GM08714 (cell line): ENCODE measurements around the gene RNF212.
"Not testable (repeated sequence)": the region's sequence is repeated elsewhere in the genome, so short reads cannot be mapped to it uniquely, and the experiment has no call there.

Experiments
- H3K4me3 ChIP-seq: fragments of 200-500 bp; sonication (Bioruptor generic); 2 replicates; pipeline ENCODE4 v1.5.1; 2014; ENCODE audit warnings: mild to moderate bottlenecking, low read length, inconsistent platforms
- ZNF274 ChIP-seq: IDR thresholded peaks from 2 replicates; pipeline ENCODE4 v1.6.1; 2012; ENCODE audit warnings: mild to moderate bottlenecking, low read depth, low read length

The RNF212 gene

GRCh38 chr4:1058198-1058996 lies 55.0 kb downstream of the RNF212 start:
- H3K4me3 ChIP-seq, result no peak overlapping the region
- TF ChIP-seq ZNF274, result no peak

- TF ChIP-seq ZNF274, result no peak
Measured at GRCh38 chr4:1057403-1057745, 56.0 kb downstream of the RNF212 start.

GRCh38 chr4:1056671-1057402 lies 56.5 kb downstream of the RNF212 start:
- TF ChIP-seq ZNF274, result no peak
- no peak overlapping the region for H3K4me3 ChIP-seq

More at GRCh38 chr4:1057403-1057745, 56.0 kb downstream of the RNF212 start:
- H3K4me3 ChIP-seq, result no peak overlapping the region

DNA sequence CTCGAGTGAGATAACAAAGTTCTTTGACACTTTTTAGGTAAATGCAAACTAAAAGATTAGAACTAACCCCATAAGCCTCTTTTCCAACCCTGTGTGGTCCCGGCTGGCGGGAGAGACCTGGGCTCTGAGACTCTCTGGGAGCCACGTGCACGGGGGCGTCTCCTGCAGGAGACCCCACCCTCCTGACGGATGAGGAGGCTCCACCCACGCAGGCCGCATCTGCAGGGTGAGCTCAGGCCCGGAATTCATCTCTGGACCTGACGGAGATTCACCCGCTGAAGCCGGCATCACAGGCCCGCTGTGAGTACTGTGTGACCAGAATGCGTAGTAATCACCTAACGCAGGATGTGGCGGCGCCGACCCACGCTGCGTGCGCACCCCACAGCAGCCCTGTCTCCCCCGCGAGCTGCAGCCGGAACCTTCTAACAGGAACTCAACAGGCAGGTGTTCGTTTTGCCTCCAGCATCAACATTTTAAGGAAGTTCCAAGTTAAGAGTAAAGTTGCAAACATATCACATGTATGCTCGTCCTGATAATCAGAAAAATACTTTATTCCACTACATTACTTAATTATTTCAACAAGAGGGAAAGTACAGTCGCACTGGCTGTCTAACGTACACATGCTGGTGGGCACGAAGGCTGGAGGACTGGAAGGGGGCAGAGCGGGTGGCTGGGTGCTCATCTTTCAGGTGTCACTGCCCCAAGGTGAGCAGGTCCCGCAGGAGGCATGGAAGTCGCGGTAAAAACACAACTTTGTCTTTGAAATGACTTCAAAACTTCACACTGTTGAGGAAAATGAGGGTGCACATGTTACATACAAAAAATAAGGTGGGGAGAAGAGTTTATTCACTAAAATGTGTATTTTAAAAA lies 57.4 kb downstream of the RNF212 start:
- no peak overlapping the region for H3K4me3 ChIP-seq
- TF ChIP-seq ZNF274, result no peak

DNA sequence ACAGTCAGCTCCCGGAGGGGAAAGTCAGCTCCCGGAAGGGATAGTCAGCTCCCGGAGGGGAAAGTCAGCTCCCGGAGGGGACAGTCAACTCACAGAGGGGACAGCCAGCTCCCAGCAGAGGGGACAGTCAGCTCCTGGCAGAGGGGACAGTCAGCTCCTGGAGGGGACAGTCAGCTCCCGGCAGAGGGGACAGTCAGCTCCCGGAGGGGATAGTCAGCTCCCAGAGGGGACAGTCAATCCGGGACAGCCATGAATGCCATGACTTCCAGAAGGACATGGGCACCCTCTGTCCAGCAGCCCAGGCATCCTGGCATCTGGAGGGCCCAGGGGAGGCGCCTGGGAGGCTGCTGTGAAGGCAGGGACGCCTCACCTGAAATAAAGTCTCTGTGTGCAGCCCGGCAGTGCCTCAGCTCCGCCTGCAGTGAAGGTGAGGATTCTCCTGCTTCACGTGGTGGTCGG lies 58.1 kb downstream of the RNF212 start:
- H3K4me3 ChIP-seq, result not testable (repeated sequence)

DNA sequence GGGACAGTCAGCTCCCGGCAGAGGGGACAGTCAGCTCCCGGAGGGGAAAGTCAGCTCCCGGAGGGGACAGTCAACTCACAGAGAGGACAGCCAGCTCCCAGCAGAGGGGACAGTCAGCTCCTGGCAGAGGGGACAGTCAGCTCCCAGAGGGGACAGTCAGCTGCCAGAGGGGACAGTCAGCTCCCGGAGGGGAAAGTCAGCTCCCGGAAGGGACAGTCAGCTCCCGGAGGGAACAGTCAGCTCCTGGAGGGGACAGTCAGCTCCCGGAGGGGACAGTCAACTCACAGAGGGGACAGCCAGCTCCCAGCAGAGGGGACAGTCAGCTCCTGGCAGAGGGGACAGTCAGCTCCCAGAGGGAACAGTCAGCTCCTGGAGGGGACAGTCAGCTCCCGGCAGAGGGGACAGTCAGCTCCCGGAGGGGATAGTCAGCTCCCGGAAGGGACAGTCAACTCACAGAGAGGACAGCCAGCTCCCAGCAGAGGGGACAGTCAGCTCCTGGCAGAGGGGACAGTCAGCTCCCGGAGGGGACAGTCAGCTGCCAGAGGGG lies 58.6 kb downstream of the RNF212 start:
- not testable (repeated sequence) for H3K4me3 ChIP-seq

- not testable (repeated sequence) for H3K4me3 ChIP-seq
Measured at GRCh38 chr4:1053891-1054290, 59.5 kb downstream of the RNF212 start.

- H3K4me3 ChIP-seq, result no peak overlapping the region
- no peak for TF ChIP-seq ZNF274
Measured at GRCh38 chr4:1053080-1053661, 60.2 kb downstream of the RNF212 start.

GRCh38 chr4:1052231-1052671 lies 61.1 kb downstream of the RNF212 start:
- no peak for TF ChIP-seq ZNF274
- no peak overlapping the region for H3K4me3 ChIP-seq

GRCh38 chr4:1051472-1051871 lies 61.9 kb downstream of the RNF212 start:
- TF ChIP-seq ZNF274, result no peak
- H3K4me3 ChIP-seq, result no peak overlapping the region

DNA sequence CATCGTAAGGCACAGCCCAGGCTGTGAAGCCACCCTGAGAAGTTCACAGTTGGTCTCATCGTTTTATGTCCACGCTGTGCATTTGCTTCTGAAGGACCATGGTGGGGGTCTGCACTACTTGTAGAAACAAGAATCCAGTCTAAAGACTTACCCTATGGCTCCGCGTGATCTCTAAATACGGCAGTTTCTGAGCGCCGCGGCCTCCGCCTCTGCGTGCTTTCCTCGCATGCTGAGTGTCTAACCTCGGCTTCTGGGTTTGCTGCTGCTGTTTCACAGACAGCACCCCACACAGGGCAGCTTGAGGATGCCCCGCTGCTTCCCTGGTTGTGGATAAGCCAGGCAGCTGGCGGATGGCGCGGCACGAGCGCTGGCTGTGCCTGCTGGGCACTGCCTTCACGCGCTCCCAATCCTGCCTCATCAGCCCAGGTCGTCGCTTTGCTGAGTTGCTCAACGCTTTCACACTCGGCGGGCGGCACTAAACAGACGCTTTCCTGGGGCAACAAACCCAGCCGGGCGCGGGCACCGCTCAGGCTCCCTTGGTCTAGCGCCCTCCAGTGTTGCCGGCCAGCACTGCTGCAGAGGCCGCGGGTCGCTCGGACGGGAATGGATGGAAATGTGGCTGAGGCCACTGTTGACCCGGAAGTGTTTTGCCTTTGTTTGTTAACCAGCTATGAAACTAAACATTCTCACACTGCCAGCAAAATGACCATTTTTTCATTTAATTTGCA lies 62.7 kb downstream of the RNF212 start:
- no peak overlapping the region for H3K4me3 ChIP-seq
- no peak for TF ChIP-seq ZNF274

DNA sequence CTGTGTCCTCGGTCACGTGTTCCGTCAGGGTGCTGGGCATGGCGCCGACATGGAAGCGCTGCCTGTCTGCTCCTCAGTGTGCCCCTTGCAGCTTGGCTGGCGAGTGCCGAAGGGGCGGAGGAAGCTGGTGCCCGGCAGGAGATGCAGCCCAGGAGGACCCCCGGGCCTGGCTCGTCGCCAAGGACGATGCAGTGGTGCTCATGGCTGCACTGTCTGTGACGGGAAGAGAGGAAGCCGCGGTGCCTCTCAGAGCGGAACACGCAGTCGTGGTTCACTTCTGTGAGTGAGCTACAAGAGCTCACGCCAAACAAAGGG lies 63.8 kb downstream of the RNF212 start:
- no peak overlapping the region for H3K4me3 ChIP-seq
- no peak for TF ChIP-seq ZNF274

GRCh38 chr4:1048773-1049590 lies 64.4 kb downstream of the RNF212 start:
- TF ChIP-seq ZNF274, result no peak
- no peak overlapping the region for H3K4me3 ChIP-seq
